Renal cortical epithelial cell (primary cell): ENCODE measurements around the gene TMEM126B. TPM values are rescaled to one million over a fixed set of nuclear protein-coding genes. Genes with fewer than 3 reads are reported as not detected.
A peak's percentile ranks its signal among the peaks of the same experiment; 100 is the strongest.
"Not testable (repeated sequence)": the region's sequence is repeated elsewhere in the genome, so short reads cannot be mapped to it uniquely, and the experiment has no call there.

Experiments
- DNase-seq: peaks from one replicate; pipeline ENCODE4 v3.0.0-alpha.2; 2011; ENCODE audit warnings: low read depth
- total RNA-seq: library from RNA; depleted of rRNA; stranded (reverse); fragments of >200 nt; gene quantifications from 2 replicates; pipeline ENCODE4 v1.2.3, GENCODE V29; 2014

The TMEM126B gene
- 61.3 and 79.5 TPM in 2 replicates for total RNA-seq

GRCh38 chr11:85627998-85628770 is at the start of gene TMEM126B:
Gene TMEM126B, plus strand, starts transcription at chr11:85628593. Its CDS starts 15 bp downstream, at chr11:85628608.
- DNase-seq = peak; percentile 91

GRCh38 chr11:85582111-85582510 is 46.3 kb upstream of the TMEM126B start:
- DNase-seq = no peak

- no peak for DNase-seq
Observed at GRCh38 chr11:85589373-85589772, 39.0 kb upstream of the TMEM126B start.

GRCh38 chr11:85590848-85591483 is 37.4 kb upstream of the TMEM126B start:
- DNase-seq = peak; percentile 57

- peak; percentile 65 for DNase-seq
Observed at GRCh38 chr11:85595285-85595884, 33.0 kb upstream of the TMEM126B start.

- DNase-seq = no peak
Observed at GRCh38 chr11:85596886-85597285, 31.5 kb upstream of the TMEM126B start.

- DNase-seq = no peak
Observed at GRCh38 chr11:85599083-85599482, 29.3 kb upstream of the TMEM126B start.

- DNase-seq = no peak
Observed at GRCh38 chr11:85602526-85603213, 25.7 kb upstream of the TMEM126B start.

- DNase-seq = no peak
Observed at GRCh38 chr11:85603220-85603619, 25.2 kb upstream of the TMEM126B start.

GRCh38 chr11:85606237-85606636 is 22.2 kb upstream of the TMEM126B start:
- not testable (repeated sequence) for DNase-seq

- DNase-seq = not testable (repeated sequence)
Observed at GRCh38 chr11:85608621-85609020, 19.8 kb upstream of the TMEM126B start.

- DNase-seq = not testable (repeated sequence)
Observed at GRCh38 chr11:85609286-85609685, 19.1 kb upstream of the TMEM126B start.

GRCh38 chr11:85611643-85612042 is 16.8 kb upstream of the TMEM126B start:
- DNase-seq = not testable (repeated sequence)

- peak; percentile 65 for DNase-seq
Observed at GRCh38 chr11:85619499-85619898, 8.9 kb upstream of the TMEM126B start.

GRCh38 chr11:85620256-85620655 is 8.1 kb upstream of the TMEM126B start:
- DNase-seq = peak; percentile 54

GRCh38 chr11:85626496-85626895 is 1.9 kb upstream of the TMEM126B start:
- no peak for DNase-seq

- DNase-seq = peak; percentile 57
Observed at GRCh38 chr11:85627332-85627997, 928 bp upstream of the TMEM126B start, which contains the start of gene DLG2. Gene DLG2, minus strand, starts transcription at chr11:85627344.

GRCh38 chr11:85628771-85629341 is 463 bp downstream of the TMEM126B start:
- DNase-seq = no peak

- DNase-seq = no peak
Observed at GRCh38 chr11:85634747-85635146, 6.4 kb downstream of the TMEM126B start.

- no peak for DNase-seq
Observed at GRCh38 chr11:85643191-85643614, 14.8 kb downstream of the TMEM126B start.

- DNase-seq = no peak
Observed at GRCh38 chr11:85647078-85647477, 18.7 kb downstream of the TMEM126B start.
